WTC11 (cell line): Measurements from ENCODE around the gene PHTF2. TPM values are rescaled to one million over a fixed set of nuclear protein-coding genes. Genes with fewer than 3 reads are reported as not detected.
A peak's percentile ranks its signal among the peaks of the same experiment; 100 is the strongest.

Experiments used
- AFF4 ChIP-seq: sonication (generic); formaldehyde crosslinking; IDR thresholded peaks from 2 replicates; pipeline ENCODE4 v1.8.1; 2023; ENCODE audit warnings: mild to moderate bottlenecking, missing genetic modification reagents, borderline replicate concordance
- ATF3 ChIP-seq: sonication (generic); formaldehyde crosslinking; conservative IDR thresholded peaks from 2 replicates; pipeline ENCODE4 v1.8.1; 2022; ENCODE audit warnings: mild to moderate bottlenecking, missing genetic modification reagents
- CDX4 ChIP-seq: fragments of 250-450 bp; sonication (Bioruptor Pico); IDR thresholded peaks from 2 replicates; pipeline ENCODE4 v1.9.0; 2021; ENCODE audit warnings: moderate library complexity, mild to moderate bottlenecking, inconsistent platforms, borderline replicate concordance
- CREM ChIP-seq: sonication (generic); formaldehyde crosslinking; IDR thresholded peaks from 2 replicates; pipeline ENCODE4 v1.8.1; 2022; ENCODE audit warnings: mild to moderate bottlenecking, missing genetic modification reagents, moderate library complexity
- E2F1 ChIP-seq: sonication (generic); formaldehyde crosslinking; IDR thresholded peaks from 2 replicates; pipeline ENCODE4 v1.8.0; 2022; ENCODE audit warnings: mild to moderate bottlenecking, missing genetic modification reagents
- ELF4 ChIP-seq: sonication (generic); formaldehyde crosslinking; IDR thresholded peaks from 2 replicates; pipeline ENCODE4 v1.8.1; 2022; ENCODE audit warnings: low read depth, mild to moderate bottlenecking, moderate library complexity, missing genetic modification reagents
- ETV6 ChIP-seq: sonication (generic); formaldehyde crosslinking; IDR thresholded peaks from 2 replicates; pipeline ENCODE4 v1.8.1; 2022; ENCODE audit warnings: mild to moderate bottlenecking, missing genetic modification reagents
- FOXP1 ChIP-seq: sonication (generic); formaldehyde crosslinking; IDR thresholded peaks from 2 replicates; pipeline ENCODE4 v1.8.0; 2022; ENCODE audit warnings: missing genetic modification reagents, mild to moderate bottlenecking, moderate library complexity, borderline replicate concordance
- GRHL2 ChIP-seq: fragments of 250-450 bp; sonication (Bioruptor Pico); IDR thresholded peaks from 2 replicates; pipeline ENCODE4 v1.8.0; 2022; ENCODE audit warnings: mild to moderate bottlenecking, moderate library complexity; ENCODE audit not compliant: insufficient replicate concordance, severe bottlenecking
- JUN ChIP-seq: sonication (generic); formaldehyde crosslinking; IDR thresholded peaks from 2 replicates; pipeline ENCODE4 v1.8.0; 2023; ENCODE audit warnings: mild to moderate bottlenecking, missing genetic modification reagents
- KAT7 ChIP-seq: sonication (generic); formaldehyde crosslinking; IDR thresholded peaks from 2 replicates; pipeline ENCODE4 v1.8.1; 2023; ENCODE audit warnings: missing genetic modification reagents, mild to moderate bottlenecking, borderline replicate concordance
- NFATC4 ChIP-seq: fragments of 250-450 bp; sonication (Bioruptor Pico); IDR thresholded peaks from 2 replicates; pipeline ENCODE4 v1.9.0; 2021; ENCODE audit warnings: mild to moderate bottlenecking
- NFYB ChIP-seq: sonication (generic); formaldehyde crosslinking; conservative IDR thresholded peaks from 2 replicates; pipeline ENCODE4 v1.8.0; 2022; ENCODE audit warnings: low read depth, missing genetic modification reagents
- SMAD3 ChIP-seq: sonication (generic); formaldehyde crosslinking; IDR thresholded peaks from 2 replicates; pipeline ENCODE4 v1.8.0; 2022; ENCODE audit warnings: missing genetic modification reagents, mild to moderate bottlenecking, borderline replicate concordance
- STAT6 ChIP-seq: sonication (generic); formaldehyde crosslinking; conservative IDR thresholded peaks from 2 replicates; pipeline ENCODE4 v1.8.1; 2023; ENCODE audit warnings: mild to moderate bottlenecking, low read depth, missing genetic modification reagents, moderate library complexity
- TP53 ChIP-seq: sonication (generic); formaldehyde crosslinking; IDR thresholded peaks from 2 replicates; pipeline ENCODE4 v1.8.1; 2023; ENCODE audit warnings: mild to moderate bottlenecking, missing genetic modification reagents
- ZMAT4 ChIP-seq: fragments of 250-450 bp; sonication (Bioruptor Pico); IDR thresholded peaks from 2 replicates; pipeline ENCODE4 v1.9.0; 2021; ENCODE audit warnings: mild to moderate bottlenecking
- ZNF138 ChIP-seq: sonication (generic); formaldehyde crosslinking; conservative IDR thresholded peaks from 2 replicates; pipeline ENCODE4 v1.8.1; 2022; ENCODE audit warnings: mild to moderate bottlenecking, moderate library complexity, missing genetic modification reagents
- ZNF219 ChIP-seq: sonication (generic); formaldehyde crosslinking; IDR thresholded peaks from 2 replicates; pipeline ENCODE4 v1.8.0; 2023; ENCODE audit warnings: missing genetic modification reagents, mild to moderate bottlenecking, borderline replicate concordance
- ZNF263 ChIP-seq: sonication (generic); formaldehyde crosslinking; IDR thresholded peaks from 2 replicates; pipeline ENCODE4 v1.8.1; 2022; ENCODE audit warnings: low read depth, mild to moderate bottlenecking, moderate library complexity, missing genetic modification reagents
- ZNF671 ChIP-seq: fragments of 250-450 bp; sonication (Bioruptor Pico); IDR thresholded peaks from 2 replicates; pipeline ENCODE4 v1.8.0; 2021; ENCODE audit warnings: mild to moderate bottlenecking
- total RNA-seq: library from RNA; stranded (reverse); gene quantifications from 3 replicates; pipeline ENCODE4 v1.2.3, GENCODE V29; 2021
- TF ChIP-seq, protein P1 (sequence below): sonication (generic); formaldehyde crosslinking; IDR thresholded peaks from 2 replicates; pipeline ENCODE4 v1.8.0; 2023; ENCODE audit warnings: missing genetic modification reagents
- TF ChIP-seq, protein P2 (sequence below): fragments of 250-450 bp; sonication (Bioruptor Pico); IDR thresholded peaks from 2 replicates; pipeline ENCODE4 v1.8.0; 2021; ENCODE audit warnings: mild to moderate bottlenecking
- TF ChIP-seq, protein P3 (sequence below): sonication (generic); formaldehyde crosslinking; IDR thresholded peaks from 2 replicates; pipeline ENCODE4 v1.8.1; 2022; ENCODE audit warnings: low read depth, mild to moderate bottlenecking, moderate library complexity, missing genetic modification reagents, borderline replicate concordance

PHTF2 gene
- total RNA-seq, 1 experiment from 2014 or later: 17.9 TPM

DNA sequence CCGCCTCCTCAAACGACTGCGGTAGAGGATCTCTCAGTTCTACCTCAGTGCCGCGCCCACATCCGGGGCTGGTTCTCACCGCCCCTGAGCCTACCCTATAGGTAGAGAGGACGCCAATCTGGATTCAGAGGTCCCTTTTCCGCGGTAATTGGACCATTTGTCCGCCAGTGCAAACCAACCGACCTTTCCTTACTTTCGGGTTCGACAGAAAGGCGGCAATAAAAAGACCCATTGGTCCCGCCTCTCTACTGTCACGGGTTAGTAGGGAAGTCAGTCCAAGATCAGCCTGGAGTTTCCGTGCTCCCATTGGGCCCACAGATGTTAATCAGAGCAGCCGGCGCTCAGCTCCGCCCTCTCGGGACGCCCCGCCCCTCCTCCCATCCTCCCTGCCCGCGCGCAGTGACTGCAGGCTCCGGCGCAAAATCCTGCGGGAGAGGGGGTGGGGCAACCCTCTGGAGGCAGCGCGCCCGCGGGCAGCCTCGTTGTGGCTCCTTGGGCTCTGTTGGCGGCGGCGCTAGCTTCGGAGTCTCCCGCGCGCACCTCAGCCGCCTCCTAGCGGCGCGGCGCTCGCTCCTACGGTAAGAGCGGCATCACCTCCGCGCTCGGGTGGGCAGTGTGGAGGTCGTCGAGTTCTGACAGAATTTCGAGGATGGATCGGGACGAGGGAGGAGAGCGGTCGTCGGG is at the start of gene PHTF2, which contains the start of gene TMEM60 (continued):
- TF ChIP-seq FOXP1 (CRISPR knock-in tag) (peak; percentile 45; the same call in 1 of the 2 replicates), E2F1 (CRISPR knock-in tag) (no peak), TP53 (peak; percentile 90), CDX4 (CRISPR knock-in tag) (no peak), ZMAT4 (CRISPR knock-in tag) (no peak), ZNF263 (CRISPR knock-in tag) (no peak), STAT6 (no peak), ATF3 (CRISPR knock-in tag) (no peak), SMAD3 (CRISPR knock-in tag) (no peak), NFATC4 (CRISPR knock-in tag) (no peak), KAT7 (CRISPR knock-in tag) (no peak), GRHL2 (no peak), ZNF671 (CRISPR knock-in tag) (no peak), ZNF219 (CRISPR knock-in tag) (no peak), NFYB (CRISPR knock-in tag) (peak; percentile 95), ELF4 (CRISPR knock-in tag) (no peak), ETV6 (CRISPR knock-in tag) (no peak), CREM (CRISPR knock-in tag) (peak; percentile 20; the same call in 1 of the 2 replicates), AFF4 (CRISPR knock-in tag) (0 out of 2 replicates have a peak, but pooled peaks have one; percentile 62), JUN (CRISPR knock-in tag) (no peak; the same call in 1 of the 2 replicates), ZNF138 (CRISPR knock-in tag) (no peak)
- TF ChIP-seq, protein P1, sequence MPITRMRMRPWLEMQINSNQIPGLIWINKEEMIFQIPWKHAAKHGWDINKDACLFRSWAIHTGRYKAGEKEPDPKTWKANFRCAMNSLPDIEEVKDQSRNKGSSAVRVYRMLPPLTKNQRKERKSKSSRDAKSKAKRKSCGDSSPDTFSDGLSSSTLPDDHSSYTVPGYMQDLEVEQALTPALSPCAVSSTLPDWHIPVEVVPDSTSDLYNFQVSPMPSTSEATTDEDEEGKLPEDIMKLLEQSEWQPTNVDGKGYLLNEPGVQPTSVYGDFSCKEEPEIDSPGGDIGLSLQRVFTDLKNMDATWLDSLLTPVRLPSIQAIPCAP: no peak
- TF ChIP-seq, protein P2, sequence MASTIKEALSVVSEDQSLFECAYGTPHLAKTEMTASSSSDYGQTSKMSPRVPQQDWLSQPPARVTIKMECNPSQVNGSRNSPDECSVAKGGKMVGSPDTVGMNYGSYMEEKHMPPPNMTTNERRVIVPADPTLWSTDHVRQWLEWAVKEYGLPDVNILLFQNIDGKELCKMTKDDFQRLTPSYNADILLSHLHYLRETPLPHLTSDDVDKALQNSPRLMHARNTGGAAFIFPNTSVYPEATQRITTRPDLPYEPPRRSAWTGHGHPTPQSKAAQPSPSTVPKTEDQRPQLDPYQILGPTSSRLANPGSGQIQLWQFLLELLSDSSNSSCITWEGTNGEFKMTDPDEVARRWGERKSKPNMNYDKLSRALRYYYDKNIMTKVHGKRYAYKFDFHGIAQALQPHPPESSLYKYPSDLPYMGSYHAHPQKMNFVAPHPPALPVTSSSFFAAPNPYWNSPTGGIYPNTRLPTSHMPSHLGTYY: 0 out of 2 replicates have a peak, but pooled peaks have one; percentile 1
- TF ChIP-seq, protein P3, sequence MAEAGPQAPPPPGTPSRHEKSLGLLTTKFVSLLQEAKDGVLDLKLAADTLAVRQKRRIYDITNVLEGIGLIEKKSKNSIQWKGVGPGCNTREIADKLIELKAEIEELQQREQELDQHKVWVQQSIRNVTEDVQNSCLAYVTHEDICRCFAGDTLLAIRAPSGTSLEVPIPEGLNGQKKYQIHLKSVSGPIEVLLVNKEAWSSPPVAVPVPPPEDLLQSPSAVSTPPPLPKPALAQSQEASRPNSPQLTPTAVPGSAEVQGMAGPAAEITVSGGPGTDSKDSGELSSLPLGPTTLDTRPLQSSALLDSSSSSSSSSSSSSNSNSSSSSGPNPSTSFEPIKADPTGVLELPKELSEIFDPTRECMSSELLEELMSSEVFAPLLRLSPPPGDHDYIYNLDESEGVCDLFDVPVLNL (CRISPR knock-in tag): no peak; the same call in 1 of the 2 replicates
